IPS-18a (cell line): ENCODE measurements around the gene MAP3K20.
"Not testable (repeated sequence)": the region's sequence is repeated elsewhere in the genome, so short reads cannot be mapped to it uniquely, and the experiment has no call there.

Experiments used
- H3K27ac ChIP-seq: one replicate; pipeline ENCODE4 v1.5.1; 2013; ENCODE audit warnings: low read length
- H3K27me3 ChIP-seq: one replicate; pipeline ENCODE4 v1.6.1; 2013; ENCODE audit warnings: mild to moderate bottlenecking, low read length; ENCODE audit not compliant: control insufficient read depth, insufficient read depth
- H3K36me3 ChIP-seq: one replicate; pipeline ENCODE4 v1.6.1; 2013; ENCODE audit warnings: low read depth, low read length; ENCODE audit not compliant: control insufficient read depth
- H3K4me1 ChIP-seq: one replicate; pipeline ENCODE4 v1.6.1; 2013; ENCODE audit warnings: low read depth, low read length; ENCODE audit not compliant: control insufficient read depth
- H3K4me3 ChIP-seq: one replicate; pipeline ENCODE4 v1.5.1; 2013; ENCODE audit warnings: low read length
- H3K9ac ChIP-seq: one replicate; pipeline ENCODE4 v1.6.1; 2013; ENCODE audit warnings: mild to moderate bottlenecking, low read length, moderate library complexity
- H3K9me3 ChIP-seq: one replicate; pipeline ENCODE4 v1.6.1; 2013; ENCODE audit warnings: low read depth, low read length; ENCODE audit not compliant: control insufficient read depth

The MAP3K20 gene

DNA sequence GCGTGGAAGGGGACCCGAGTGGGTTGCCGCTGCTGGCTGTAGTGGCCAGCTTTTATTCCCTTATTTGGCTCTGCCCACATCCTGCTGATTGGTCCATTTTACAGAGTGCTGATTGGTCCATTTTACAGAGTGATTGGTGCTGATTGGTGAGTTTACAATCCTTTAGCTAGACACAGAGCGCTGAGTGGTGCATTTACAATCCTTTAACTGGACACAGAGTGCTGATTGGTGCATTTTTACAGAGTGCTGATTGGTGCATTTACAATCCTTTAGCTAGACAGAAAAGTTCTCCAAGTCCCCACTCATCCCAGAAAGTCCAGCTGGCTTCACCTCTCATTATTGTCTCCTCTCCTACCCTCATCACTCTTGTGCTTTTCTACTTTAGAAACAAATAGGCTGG, 225.9 kb downstream of the MAP3K20 start:
- H3K27ac ChIP-seq, H3K27me3 ChIP-seq, H3K9ac ChIP-seq, H3K36me3 ChIP-seq, H3K4me3 ChIP-seq: not testable (repeated sequence)
- peaks cover 11% of the 10 kb centered on the region for H3K4me1 ChIP-seq
- H3K9me3 ChIP-seq, result peaks cover 28% of the 10 kb centered on the region

DNA sequence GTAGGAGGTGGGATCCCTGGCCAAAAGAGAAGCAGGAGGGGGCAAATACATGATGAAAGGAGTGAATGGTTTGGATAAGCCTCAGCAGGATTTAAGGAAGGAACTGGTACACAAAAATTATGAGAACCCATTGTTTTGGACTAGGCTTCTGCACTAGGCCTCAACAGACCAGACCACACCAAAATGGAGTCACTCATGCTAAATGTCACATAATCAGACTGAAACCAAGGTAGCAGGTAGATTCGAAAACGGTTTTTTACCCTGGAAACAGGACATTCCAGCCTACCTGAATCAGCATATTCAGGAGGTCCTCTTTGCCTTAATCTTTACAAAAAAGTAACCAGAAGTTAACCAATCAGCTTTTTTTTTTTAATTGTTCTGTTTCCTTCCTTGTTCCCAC, 229.7 kb downstream of the MAP3K20 start:
- no peaks in the 10 kb centered on the region for H3K9me3 ChIP-seq
- H3K4me3 ChIP-seq, result no peak overlapping the region
- H3K27me3 ChIP-seq, result no peaks in the 10 kb centered on the region
- H3K36me3 ChIP-seq, result no peaks in the 10 kb centered on the region
- no peak overlapping the region for H3K9ac ChIP-seq
- H3K4me1 ChIP-seq, result peaks cover 24% of the 10 kb centered on the region
- H3K27ac ChIP-seq, result no peak overlapping the region

DNA sequence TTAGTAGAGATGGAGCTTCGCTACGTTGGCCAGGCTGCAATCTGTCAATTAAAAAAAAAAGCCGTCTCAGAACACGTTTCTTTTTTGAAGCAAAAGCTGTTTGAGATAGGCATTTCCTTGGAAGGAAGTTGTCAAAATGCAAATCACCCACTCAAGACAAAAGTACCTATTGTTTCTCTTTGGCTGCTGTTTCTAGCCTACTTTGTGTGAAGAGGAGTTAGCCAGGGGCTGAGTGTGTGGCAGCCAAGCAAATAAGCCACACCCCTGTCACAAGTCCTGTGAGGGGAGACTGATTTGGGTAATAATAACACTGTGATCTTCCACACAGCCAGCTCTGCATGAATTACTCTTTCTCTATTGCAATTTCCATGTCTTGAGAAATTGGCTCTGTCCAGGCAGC, 231.6 kb downstream of the MAP3K20 start:
- H3K9me3 ChIP-seq, result no peaks in the 10 kb centered on the region
- H3K27me3 ChIP-seq, result no peaks in the 10 kb centered on the region
- no peak overlapping the region for H3K4me3 ChIP-seq
- H3K36me3 ChIP-seq, result no peaks in the 10 kb centered on the region
- H3K4me1 ChIP-seq, result peaks cover 24% of the 10 kb centered on the region
- no peak overlapping the region for H3K27ac ChIP-seq
- H3K9ac ChIP-seq, result no peak overlapping the region

DNA sequence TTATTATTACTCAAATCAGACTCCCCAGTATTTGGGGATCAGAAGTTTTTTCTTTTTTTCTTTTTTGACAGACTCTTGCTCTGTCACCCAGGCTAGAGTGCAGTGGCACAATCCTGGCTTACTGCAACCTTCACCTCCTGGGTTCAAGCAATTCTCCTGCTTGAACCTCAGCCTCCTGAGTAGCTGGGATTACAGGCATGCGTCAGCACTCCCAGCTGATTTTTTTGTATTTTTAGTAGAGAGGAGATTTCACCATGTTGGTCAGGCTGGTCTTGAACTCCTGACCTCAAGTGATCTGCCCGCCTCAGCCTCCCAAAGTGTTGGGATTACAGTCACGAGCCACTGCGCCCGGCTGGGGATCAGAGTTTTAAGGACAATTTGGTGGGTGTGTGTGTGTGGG, 233.7 kb downstream of the MAP3K20 start:
- H3K9me3 ChIP-seq, H3K27ac ChIP-seq, H3K9ac ChIP-seq, H3K27me3 ChIP-seq, H3K36me3 ChIP-seq, H3K4me3 ChIP-seq: not testable (repeated sequence)
- H3K4me1 ChIP-seq, result peaks cover 24% of the 10 kb centered on the region

DNA sequence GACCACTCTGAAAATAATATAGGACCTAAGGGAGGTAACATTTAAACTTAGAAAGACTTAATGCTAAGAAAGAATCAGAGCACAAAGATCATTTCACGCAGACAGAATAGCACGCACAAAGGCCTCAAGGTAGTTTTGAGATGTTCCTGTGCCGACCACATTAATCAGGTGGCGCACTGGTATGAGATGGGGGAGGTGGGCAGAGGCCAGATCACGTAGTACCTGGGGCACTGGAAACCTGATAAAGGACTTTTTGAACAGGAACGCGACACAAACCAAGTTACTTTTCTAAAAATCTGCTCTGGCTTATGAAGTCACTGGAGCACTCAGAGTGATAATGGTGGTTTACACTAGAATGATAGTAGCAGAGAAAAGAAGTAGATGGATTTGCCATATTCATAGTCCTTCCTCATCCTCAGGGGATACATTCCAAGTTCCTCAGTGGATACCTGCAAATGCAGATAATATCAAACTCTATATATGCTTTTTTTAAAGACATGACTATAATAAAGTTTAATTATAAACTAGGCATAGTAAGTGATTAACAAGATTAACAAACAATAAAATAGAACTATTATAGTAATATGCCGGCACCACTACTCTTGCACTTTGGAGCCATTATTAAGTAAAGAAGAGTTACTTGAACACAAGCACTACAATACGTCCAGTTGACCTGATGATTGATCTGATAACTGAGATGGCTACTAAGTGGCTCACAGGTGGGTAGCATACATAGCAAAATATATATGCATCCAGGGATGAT, 236.4 kb downstream of the MAP3K20 start:
- Histone ChIP-seq H3K9me3 (no peaks in the 10 kb centered on the region), H3K4me1 (peaks cover 8% of the 10 kb centered on the region), H3K27me3 (no peaks in the 10 kb centered on the region), H3K36me3 (no peaks in the 10 kb centered on the region), H3K9ac (no peak overlapping the region), H3K27ac (no peak overlapping the region), H3K4me3 (no peak overlapping the region)
